ENCODE data around the gene AGA.
A peak's percentile ranks its signal among the peaks of the same experiment; 100 is the strongest.

AGA gene

DNA sequence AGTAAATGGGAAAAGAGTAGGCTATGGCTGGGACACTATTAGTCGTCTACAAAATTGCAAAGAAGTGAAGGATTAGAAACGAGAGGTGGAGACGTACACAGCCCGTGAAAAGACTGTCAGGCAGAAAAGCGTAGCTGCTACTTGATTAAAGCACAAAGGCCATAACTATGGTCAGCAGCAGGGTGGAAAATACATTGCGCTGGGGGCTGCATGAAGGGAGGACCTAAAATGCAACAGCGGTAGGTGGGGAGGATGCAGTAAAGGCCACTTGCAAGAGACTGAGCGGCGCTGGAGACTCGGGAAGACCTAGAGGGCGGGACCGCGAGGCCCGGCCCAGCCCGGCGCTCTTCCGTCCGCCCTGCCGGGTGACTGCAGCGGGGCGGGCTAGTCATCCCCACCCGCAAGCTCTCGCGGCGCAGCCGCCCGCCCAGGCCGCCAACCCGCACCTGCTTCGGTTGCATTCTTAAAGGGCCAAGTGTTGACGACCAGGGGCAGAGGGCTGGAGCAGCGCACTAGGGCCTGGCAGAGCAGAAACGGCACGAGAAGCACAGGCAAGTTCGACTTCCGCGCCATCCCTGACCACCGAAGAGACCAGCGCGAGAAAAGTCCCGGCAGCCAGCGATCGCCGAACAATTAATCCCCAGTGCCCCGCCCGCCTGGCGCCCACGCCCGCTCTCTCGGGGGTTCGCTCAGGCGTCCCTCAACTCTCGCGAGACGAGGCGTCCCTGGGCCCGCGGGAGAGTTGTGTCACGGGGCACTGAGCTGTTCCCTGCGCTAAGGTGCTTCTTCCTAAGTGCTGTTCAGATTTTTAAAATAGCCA, at the start of gene AGA:
TSS of gene AGA (minus strand) at position 635 of the 820 bp plus-strand sequence. CDS start at position 573, 62 bp downstream.
- DNase-seq: peak; percentile 70 to 76

DNA sequence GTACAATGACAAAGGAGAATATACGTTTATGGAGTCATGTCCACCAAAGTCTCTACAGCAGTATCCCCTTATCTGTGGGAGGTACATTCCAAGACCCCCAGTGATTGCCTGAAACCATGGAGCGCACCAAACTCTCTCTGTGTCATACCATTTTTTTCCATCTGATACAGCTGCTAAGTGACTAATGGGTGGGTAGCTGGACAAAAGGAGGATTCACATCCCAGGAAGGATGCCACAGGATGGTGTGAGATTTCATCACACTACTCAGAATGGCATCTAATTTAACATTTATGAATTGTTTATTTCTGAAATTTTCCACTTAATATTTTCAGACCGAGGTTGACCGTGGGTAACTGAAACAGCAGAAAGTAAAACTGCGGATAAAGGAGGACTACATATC, 49.8 kb upstream of the AGA start:
- DNase-seq: no peak

DNA sequence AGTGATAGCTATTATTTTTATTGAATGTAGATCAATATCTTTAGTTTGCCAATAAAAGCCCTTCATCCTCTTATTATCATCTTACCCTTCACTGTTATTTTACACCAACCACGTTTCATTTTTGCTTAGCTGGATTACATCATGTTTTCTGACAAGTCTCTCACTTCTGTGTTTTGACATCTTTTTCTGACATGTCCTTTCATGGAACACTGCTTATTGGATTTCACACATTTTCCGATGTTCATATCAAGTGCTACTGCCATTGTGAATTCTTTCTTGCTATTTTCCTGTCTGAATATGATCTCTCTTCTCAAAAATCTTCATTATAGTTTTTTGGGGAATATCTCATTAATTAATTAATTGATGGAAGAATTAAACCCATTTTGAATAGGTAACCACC, 48.5 kb upstream of the AGA start:
- DNase-seq: no peak

DNA sequence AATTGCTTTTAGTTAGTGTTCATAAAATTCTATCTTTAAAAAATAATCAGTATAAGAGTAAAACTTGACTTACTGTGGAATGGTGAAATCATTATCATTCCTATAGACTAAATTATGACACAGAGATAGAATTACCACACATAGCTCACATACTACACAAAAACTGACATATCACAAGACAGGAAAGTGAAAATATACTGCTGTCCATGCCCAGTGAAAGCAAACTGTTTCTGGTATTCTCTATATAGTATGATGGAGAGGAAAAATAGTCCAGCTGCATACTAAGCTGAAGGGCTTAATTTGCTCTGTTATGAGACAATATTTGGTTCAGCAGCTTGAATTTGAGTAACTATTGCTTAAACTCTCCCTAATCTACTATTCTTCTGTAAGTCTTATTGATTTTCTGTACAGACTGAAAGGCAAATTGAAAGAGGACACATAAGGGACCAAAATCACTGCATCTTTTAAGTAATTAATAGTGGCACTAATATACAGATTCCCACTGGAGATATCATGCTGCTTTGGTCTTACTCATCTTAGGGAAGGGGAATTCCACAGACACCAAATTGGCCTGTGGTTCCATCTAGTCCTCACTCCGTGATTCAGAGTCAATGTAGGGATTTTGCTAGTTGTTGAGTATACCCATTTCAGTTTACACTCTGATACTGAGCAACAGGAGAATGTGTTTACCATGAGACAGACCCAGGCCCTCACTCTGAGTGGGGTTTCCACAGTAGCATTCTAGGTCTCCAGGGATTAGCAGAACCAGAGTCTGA, 47.4 kb upstream of the AGA start:
- DNase-seq: no peak

DNA sequence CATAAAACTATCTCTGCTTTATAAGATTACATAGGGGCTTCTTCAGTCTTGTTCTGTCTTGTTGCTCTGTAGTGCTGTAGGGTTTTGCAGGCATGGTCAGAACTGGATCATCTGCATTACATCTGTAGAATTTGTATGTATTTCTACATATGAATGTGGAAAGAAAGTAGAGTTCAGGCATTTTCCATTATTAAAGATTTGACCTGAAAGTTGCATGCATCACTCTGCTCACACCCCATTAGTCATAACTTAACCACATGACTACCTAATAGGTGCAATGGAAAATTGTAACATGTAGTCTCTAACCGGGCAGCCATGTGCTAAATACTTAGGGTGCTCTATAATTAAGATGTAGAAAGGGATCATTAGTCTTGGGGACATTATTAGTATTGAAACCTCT, 45.7 kb upstream of the AGA start:
- no peak for DNase-seq

DNA sequence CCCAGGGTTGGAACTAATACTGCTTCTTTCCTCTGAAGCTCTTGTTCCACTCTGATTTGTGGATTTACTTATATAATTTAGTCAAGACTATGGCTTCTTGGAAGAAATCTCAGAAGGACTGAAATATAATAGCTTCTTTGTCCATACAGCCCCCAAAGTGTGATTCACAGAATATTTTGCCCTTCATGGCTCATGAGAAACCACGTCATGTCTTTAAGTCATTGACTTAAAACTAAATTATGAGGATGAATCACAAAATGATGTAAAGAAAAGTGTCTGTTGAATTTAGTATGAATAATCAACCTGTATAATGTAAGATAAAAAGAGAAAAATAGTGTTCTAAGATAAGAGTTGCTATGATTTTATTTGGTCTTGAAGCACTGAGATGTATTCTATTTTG, 43.3 kb upstream of the AGA start:
- no peak for DNase-seq

DNA sequence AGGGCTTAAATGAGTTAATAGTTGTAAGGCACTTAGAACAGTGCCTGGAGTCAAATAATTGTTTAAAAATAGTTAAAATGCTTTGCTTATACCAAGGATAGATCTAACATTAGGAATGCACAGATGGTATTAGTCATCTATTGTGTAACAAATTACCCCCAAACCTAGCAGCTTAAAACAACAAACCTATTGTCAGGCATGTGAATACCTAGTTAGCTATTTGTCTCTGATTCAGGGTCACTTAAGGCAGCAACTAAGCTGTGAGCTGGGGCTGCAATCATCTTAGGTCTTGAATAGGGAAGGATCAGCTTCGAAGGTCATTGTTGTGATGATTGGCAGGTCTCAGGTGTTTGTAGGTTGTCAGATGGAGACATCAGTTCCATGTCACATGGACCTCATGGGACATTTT, 42.4 kb upstream of the AGA start:
- DNase-seq: no peak

DNA sequence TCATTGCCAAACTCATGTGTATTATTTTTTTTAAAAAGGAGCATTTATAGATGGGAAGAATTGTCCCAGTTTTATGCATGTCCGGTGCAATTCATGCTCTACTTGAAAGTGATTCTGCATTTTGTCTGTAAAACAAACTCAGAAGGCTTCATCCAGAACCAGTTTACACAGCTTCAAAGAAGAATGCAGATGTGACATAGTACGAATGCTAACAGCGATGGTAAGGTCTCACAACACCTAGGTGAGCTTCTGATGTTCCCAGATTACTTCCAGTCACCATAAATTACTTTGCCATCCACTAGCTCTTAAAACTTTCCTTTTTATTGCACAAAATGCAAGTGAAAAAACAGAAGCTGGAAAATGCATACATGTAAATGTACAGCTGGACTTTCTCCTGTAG, 41.5 kb upstream of the AGA start:
- DNase-seq: no peak

DNA sequence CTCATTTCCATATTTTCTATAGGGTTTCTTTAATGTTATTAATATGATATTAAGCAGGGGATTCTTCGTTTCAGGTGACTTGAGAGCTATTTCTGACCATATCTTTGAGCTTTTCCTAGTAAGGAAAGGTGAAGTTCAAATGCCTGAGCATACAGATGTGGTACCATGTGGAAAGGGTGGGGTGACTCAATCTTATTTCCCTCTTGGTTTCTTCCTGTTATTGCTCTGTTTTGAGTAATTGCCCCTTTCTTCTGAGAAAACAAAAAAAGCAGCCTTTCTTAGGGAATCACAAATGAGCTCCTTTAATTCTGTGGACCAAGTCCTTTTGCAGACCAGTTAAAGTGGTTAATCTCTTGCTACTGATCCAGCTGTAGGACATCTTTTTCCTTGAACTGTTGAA, 41.0 kb upstream of the AGA start:
- no peak for DNase-seq

DNA sequence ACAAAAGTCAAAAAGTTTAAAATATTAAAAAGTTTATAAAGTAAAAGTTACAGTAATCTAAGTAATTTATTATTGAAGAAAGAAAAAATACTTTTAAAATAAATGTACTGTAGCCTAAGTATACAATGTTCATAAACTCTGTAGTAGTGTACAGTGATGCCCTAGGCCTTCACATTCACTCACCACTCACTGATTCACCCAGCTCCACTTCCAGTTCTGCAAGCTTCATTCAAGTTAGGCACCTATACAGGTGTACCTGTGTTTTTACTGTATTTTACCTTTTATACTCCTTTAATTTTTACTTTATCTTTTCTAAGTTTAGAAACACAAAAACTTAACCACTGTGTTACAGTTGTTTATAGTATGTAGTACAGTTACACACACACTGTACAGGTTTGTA, 40.1 kb upstream of the AGA start:
- no peak for DNase-seq

DNA sequence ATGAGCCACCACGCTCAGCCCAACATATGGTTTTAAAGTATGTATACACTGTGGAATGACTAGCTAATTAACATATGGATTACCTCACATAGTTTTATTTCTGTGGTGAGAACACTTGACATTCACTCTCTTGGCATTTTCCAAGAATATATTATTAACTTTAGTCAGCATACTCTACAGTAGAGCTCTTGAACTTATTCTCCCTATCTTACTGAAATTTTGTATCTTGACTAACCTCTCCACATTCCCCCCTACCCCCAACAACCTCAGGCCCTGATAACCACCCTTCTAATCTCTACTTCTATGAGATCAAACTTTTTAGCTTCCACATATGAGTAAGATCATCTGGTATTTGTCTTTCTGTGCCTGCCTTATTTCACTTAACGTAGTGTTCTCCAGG, 38.6 kb upstream of the AGA start:
- no peak for DNase-seq

DNA sequence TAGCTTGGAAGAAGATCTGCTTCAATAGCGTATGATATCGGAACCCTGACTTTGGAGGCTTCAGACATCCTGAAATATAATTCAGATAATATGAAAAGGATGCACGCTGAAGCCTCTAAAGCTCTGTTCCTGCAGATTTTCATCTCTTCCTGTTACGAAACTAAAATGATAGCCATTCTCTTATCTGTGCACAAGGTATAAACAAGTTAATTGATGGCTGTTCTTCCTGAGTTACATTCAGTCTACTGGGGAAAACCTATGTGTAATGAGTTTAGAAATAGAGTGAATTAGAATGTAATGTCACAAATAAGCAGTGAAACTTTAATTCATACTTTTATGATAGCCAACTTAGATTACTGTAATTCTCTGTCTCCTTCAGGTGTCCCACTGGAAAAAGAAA, 36.8 kb upstream of the AGA start:
- DNase-seq: no peak

DNA sequence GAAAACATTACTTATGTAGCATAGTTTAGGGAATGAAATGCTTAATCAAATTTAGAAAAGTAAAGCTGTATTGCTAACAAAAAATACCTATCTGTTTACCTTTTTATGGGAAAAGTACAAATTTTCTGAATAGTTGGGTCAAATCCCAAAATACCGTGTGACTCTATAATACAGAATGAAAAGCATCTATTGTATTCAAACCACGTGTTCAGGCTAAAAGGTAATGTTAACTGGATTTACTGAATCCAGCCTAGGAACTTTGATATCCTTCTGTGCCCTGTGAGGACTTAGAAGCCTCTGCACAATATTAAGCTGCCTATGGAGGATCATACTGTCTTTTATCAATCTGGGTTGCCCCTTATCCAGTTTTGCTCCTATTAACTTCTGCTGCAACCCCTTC, 36.3 kb upstream of the AGA start:
- DNase-seq: no peak

DNA sequence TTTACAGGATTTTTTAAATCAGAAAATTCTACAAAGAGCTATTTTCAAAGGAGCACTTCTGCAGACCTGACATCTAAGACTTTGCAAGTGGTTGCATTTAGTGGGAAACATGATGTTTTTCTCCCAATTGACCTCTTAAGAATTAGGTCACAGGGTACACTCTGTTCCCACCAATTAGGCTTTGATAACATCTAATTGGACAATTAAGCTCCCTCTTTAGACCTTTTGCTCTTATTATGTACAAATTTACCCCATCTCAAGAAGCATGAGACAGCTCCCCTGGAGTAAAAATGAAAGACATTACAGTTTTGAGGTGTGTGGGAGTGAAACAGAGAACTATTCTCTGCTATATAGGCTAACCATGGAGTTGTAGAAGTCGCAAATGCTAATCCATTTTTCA, 31.8 kb upstream of the AGA start:
- DNase-seq: no peak

DNA sequence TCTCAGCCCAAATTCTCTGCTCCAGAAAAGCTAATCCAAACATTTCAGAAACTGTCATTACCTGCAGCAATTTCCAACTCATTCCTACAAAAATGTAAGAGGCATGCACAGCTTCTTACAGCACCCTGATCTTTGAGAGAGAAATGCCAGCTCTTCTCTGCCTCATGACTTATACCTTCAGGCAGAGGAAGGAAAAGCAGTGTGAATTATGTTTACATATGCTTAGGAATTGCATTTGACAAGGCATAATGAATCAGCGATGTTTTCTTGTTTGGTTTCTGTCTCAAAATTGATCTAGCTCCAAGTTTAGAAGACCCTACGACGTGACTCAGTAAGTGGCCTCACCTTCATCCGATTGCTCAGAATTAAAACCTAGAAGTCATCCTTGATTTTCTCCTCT, 21.8 kb upstream of the AGA start:
- DNase-seq: no peak

DNA sequence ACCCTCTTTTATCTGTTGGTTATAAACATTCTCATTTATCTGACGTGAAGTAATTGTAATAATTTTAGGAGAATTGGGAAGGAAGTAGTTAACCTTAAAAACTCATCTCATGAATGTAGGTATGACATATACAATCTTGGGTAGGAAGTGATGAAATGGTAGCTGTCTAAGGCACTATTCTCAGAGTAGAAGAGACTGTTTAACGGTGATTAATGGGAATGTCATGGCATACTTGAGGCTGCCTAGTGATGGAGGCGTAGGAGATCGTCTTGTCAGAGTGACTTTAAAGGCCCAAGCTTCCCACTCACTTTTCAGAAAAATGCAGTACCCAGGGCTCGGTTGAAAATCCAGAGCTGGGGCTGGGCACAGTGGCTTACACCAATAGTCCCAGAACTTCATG, 19.4 kb upstream of the AGA start:
- no peak for DNase-seq

DNA sequence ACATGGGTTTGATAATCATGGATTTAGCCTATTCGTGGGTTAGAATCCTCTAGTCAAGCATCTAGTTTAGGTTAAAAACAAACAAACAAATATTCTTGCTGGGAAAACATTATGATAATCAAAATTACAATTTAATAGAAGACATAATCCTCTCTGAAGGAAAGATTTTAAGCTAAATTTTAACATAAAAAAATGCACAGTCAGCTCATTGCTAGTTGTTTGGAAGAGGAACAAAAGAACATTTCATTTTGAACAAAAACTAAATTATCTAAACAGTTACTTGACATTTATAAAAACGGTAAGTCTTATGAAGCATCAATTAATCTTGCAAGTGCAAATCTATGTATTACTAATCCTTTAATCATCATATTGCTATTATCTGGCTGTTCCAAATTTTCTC, 18.2 kb upstream of the AGA start:
- DNase-seq: no peak

DNA sequence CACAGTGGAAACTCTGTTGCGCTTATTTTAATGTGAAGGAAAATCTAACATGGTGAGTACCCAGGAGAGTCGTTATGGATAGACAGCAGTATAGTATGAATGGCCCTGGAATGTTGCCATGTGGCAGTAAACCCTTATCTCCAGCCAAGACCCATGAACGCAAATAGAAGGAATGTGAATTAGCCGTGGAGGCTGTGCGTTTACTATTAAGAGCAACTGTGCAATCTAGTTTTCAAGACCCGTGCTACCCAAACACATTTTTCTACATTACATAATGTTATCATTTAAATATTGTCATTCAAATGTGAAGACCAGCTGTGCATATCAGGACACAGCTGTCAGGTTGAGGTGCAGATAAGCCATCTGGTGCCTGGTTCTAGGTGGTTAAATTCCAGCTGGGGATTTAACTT, 13.3 kb upstream of the AGA start:
- no peak for DNase-seq

DNA sequence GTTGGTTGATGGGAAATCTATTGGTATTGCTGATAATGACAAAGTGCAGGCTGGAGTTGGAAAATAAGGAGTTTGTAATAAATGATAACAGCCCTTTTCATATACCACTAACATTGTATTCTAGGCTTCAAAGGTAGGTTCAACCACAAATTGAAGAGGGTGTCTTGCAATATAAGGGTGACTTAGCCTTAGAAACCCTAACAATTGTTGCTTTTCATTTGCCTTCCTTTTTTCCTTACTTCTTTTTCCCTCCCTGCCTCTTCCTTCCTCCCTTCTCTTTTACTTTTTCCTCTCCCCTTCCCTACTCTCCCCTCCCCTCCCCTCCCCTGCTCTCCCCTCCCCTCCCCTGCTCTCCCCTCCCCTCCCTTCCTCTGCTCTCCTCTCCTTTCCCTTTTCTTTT, 10.9 kb upstream of the AGA start:
- DNase-seq: no peak

DNA sequence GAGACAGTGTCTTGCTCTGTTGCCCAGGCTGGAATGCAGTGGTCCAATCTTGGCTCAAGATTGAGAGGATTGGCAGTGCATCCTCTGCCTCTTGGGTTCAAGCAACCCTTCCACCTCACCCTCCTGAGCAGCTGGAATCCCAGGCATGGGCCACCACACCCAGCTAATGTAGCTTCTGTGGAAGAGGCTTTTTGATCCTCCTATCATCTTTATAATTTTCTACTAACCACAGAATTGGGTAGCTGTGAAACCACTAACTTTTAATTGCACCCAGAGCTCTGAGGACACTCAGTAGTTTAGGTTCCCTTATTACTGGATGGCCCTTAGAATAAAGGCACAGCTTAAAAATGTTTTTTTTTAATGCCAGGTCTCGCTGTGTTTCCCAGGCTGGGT, 8.9 kb upstream of the AGA start:
- DNase-seq: no peak

DNA sequence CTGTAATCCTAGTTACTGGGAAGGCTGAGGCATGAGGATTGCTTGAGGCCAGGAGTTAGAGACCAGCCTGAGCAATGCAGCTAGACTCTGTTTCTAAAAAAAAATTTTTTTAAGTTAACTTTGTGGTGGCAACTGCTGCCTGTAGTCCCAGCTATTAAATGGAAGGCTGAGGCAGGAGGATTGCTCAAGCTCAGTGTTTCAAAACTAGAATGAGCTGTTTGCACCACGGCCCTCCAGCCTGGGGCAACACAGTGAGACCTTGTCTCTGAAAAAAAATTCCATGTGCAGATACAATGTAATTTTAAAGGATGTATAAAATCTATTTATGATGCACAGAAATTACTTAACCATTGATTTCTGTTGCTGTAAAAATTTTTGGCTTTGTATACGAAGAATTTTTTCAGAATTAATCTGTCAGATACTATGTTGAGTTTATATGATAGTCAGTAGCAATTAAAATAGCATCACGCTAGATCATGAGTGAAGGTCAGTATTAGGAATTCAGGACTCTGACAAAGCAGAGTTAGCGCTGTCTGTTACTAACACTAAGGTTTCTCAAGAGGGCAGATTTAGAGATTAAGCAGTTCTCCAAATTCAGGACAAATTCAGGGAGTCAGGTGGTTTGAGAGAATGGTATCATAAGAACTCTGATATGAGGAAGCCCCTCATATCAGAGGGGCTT, 8.3 kb upstream of the AGA start:
- no peak for DNase-seq

DNA sequence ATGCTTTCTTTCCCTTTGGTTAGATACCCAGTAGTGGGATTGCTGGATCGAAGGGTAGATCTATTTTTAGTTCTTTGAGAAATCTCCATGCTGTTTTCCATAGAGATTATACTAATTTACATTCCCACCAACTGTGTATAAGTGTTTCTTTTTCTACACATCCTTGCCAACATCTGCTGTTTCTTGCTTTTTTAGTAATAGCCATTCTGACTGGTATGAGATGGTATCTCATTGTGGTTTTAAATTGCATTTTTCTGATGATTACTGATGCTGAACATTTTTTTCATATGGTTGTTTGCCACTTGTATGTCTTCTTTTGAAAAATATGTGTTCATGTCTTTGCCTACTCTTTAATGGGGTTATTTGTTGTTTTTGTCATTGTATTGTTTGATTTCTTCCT, 6.6 kb upstream of the AGA start:
- no peak for DNase-seq

DNA sequence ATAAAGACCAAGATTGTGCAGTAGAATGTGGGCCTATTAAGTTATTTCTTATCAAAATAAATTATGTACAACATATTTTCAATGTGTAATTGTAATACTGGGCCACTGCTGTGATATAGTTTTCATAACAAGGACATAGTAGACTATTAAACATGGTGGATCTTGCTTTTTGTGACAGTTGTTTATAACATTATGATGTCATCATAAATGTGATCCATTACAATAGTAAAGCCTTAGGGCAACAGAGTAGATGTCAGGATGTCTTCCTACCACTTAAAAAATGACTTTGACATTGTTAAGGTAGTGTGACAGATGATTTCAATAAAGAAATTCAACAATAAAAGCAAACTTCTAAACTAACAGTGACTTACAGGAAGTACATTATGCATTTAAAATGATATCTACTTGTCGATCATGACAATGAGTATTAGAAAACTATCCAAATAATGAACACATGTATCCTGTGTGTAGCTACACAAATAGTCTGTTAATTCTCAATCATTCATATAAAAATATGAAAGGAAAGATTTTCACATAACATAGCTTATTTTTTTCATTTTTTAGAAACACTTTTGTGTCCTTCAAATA, 5.3 kb upstream of the AGA start:
- DNase-seq: no peak

DNA sequence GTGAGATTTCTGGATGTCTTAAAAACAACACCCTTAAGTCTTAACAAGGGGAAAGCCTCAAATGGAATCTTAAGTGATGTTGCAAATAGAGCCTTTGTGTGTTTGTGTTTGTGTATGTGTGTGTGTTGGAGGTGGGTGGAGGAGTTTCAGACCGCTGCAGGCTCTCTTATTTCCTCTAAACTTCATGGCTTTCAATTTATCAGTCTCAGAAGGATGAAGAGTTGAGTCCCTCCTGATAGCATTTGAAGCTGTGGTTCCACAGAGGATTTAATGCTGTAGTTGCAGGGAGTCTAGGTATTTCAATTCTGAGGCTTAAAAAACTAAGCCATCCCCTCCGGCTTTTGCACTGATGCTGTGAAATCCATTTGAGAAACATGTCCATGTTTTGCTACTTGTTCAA, 4.3 kb upstream of the AGA start:
- DNase-seq: no peak

Data from SHP77 (cell line).